Lung microvascular endothelial cell (primary cell): ENCODE data around the gene RAB9B. TPM values are rescaled to one million over a fixed set of nuclear protein-coding genes. Genes with fewer than 3 reads are reported as not detected.
A peak's percentile ranks its signal among the peaks of the same experiment; 100 is the strongest.
"Not testable (repeated sequence)": the region's sequence is repeated elsewhere in the genome, so short reads cannot be mapped to it uniquely, and the experiment has no call there.

ENCODE experiments used
- DNase-seq, 2 donors: peaks; one replicate each; pipeline versions ENCODE4 v3.0.0 to v3.0.0-alpha.2; 2010; ENCODE audit warnings: low read depth in 2 of 2
- total RNA-seq: library from RNA; depleted of rRNA; stranded (reverse); fragments of >200 nt; gene quantifications from 2 replicates; pipeline ENCODE4 v1.2.1, GENCODE V29; 2014

RAB9B gene, protein sequence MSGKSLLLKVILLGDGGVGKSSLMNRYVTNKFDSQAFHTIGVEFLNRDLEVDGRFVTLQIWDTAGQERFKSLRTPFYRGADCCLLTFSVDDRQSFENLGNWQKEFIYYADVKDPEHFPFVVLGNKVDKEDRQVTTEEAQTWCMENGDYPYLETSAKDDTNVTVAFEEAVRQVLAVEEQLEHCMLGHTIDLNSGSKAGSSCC
- 0.60 and 0.65 TPM in 2 replicates for total RNA-seq

GRCh38 chrX:103831803-103832544 is at the start of gene RAB9B:
RAB9B (minus strand) TSS chrX:103832257; CDS start chrX:103825784, 6,473 bp downstream.
- DNase-seq: peak; percentile 1 to 61

DNA sequence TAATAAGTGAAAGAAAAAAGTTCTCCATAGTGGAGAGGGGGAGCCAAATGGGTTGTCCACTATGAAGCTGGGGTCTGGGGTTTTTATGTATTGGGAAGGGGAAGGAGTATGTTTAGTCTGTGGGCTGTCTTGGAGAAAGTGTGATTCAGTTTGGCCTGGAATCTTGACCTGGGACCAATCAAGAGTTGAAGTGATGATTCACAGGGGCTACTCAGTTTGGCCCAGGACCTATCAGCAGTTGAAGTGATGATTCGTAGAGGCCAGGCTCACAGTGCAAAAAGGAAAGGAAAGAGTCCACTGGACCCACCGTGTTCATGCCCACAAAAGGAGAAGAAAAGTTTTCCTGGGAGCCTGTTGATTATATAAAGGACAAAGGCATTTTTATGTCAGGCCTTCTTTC is 47.3 kb upstream of the RAB9B start:
- DNase-seq: no peak

GRCh38 chrX:103878466-103879122 is 46.5 kb upstream of the RAB9B start:
- DNase-seq: peak; percentile 2 to 47

GRCh38 chrX:103877571-103877970 is 45.5 kb upstream of the RAB9B start:
- no peak for DNase-seq

- no peak for DNase-seq
Observed at GRCh38 chrX:103864886-103865534, 33.0 kb upstream of the RAB9B start.

- no peak for DNase-seq
Observed at GRCh38 chrX:103864149-103864548, 32.1 kb upstream of the RAB9B start.

DNA sequence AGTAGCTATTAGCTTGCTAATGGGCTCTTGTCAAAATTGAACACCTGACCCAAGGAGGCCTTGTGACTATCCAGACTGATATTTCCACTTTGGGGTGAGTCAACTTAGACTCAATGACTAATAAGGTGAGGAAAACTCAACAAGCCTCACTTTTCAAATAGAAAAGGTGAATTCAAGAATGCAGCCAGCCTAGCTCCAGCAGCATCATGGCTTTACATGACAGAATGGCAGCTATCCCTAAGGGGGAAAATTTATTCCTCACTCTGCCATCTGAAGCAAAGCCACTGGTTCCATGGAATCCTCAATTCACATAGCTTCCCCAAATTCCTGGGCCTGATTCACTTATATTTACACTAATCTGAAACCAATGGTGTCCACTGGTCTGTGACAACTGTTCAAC is 29.1 kb upstream of the RAB9B start:
- DNase-seq: no peak

DNA sequence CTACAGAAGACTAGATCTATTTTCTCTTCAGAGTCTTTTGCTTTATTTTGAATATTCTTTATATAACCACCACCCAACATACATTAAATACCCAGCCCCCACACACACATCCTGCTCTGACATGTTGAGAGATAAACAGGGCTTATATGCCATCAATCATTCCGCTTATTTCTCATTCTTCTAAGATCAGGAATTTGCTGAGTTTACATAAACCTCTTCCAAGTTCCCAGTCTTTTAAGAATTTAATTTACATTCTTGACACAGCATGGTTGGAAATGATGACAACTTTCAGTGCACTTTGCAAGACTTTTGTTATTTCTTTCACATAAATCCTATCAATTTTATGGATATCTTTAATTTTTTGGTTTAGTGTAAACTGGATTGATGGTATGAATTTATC is 17.5 kb upstream of the RAB9B start:
- no peak for DNase-seq

DNA sequence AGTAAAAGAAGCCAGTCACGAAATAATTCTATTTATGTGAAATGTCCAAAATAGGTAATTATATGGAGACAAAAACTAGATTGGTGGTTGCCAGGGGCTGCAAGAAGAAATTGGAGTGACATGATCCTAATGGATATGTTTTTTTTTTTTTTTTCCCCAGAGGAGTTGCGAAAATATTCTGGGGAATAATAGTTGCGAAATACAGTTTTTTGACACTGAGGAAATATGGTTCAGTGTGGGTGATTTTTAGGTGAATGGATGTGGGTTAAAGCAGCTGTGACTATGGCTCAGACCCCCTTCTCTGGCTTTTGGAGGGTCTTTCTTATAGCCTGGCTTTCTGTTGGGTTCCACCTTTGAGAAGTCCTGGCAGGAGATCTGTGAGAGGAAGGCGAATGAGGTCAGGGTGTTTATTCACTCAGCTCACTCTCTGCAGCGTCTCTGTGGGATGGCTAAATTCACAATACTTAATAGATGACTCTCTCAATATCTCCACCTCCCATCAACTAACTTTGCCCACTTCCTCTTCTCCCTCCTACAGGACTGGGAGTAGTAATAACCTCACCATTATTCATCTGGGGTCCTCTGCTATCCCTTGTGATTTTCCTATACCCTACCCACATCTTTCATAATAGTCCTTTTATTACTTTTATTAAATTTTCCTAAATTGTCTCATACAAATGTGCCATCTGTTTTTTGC is 15.3 kb upstream of the RAB9B start:
- no peak for DNase-seq

GRCh38 chrX:103846386-103846785 is 14.3 kb upstream of the RAB9B start:
- no peak for DNase-seq

DNA sequence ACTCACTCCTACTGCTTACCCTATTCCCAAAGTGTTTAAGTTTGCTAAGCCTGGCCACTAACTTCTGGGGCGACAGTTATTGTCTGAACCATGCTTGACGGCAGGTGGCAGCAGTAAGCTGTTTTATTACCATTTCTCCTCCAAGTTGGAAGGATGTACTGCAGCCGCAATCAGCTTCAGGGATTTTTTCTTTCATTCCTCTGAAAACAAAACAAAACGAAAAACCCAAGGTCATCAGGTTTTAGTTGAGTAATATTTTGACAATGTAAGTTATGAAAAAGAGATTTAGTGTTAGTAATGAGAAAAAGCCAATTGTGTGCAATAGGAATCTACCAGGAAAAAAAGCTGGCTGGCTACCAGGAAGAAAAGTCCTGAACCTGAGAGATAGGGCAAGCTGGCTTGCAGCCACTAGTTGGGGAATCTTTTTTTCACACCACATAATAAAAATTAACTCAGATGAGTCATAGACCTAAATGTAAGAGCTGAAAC is 13.2 kb upstream of the RAB9B start:
- DNase-seq: peak; percentile 61 to 70

- no peak for DNase-seq
Observed at GRCh38 chrX:103839404-103839803, 7.3 kb upstream of the RAB9B start.

- peak in 1 of 2 donors; percentile 31 for DNase-seq
Observed at GRCh38 chrX:103831342-103831802, 685 bp downstream of the RAB9B start.

- DNase-seq: no peak
Observed at GRCh38 chrX:103830848-103831247, 1.2 kb downstream of the RAB9B start.

DNA sequence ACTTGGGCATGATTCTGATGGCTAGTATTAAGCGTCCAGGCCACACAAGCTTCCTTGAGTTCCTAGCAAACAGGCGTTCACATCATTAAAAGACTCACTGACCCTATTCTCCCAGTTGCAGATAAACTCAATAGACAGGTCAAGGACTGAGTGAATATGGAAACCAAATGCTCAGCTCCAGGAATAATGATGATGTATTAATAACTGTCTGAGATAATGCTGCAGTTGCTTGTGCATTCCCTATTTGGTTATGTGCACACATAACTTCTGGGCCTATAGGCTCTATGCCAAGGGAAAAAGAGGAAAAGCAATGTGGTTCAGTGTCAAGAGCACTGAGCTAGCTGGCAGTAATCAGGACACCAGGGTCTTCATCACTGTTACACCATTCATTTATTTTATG is 3.5 kb downstream of the RAB9B start:
- DNase-seq: no peak

GRCh38 chrX:103825881-103826280 is 6.2 kb downstream of the RAB9B start:
- DNase-seq: no peak

DNA sequence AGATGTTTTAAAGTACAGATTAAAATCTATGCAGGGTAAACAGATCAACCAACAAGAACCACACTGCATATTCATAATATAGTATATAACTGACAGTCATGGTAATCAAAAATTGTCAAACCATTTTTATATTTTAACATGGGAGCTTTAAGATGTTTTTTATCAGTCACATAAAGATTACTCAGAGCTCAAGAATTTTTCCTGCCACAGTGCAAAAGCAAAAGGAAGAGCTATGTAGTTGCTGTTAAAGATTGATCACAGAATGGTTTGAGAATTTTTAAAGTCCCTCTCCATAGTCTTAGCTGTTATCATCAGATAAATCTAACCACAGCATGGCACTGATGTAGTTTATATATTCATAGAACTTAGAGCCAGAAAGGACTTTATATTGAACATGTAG is 8.5 kb downstream of the RAB9B start:
- DNase-seq: no peak

GRCh38 chrX:103820802-103821201 is 11.3 kb downstream of the RAB9B start:
- not testable (repeated sequence) for DNase-seq

DNA sequence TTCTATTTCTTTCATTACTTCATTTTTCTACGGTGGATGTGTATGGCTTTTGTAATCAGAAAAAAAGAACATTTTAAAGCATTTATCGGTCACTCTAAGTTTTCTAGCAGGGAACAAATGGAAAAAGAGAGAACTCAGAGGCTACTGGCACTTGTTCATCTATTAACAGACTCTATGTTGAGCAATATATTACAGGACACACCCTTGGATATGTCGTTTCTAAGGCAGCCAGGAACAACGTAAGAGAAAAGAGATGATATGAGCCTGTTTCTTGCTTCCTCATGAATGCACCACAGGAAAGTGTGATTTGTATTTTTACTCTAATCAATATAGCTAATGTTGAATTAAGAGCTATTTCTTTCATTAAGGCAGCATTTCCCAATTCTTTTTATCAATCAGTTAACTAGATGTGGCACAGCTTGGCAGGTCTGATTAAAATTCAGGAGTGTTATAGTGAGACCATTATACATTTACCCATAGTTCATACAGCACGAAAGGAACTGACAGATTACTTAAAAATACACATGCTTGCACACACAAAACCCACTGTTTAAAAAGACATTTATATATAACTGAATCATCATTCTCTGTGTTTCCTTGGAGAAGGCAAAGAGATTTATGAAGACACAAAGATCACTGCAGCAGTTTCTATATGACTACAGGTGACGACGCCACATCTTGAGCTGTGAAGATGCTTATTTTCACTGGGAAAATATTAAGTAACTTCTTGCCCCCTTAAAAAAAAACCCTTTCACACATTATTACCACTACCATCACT is 13.0 kb downstream of the RAB9B start:
- DNase-seq: no peak

DNA sequence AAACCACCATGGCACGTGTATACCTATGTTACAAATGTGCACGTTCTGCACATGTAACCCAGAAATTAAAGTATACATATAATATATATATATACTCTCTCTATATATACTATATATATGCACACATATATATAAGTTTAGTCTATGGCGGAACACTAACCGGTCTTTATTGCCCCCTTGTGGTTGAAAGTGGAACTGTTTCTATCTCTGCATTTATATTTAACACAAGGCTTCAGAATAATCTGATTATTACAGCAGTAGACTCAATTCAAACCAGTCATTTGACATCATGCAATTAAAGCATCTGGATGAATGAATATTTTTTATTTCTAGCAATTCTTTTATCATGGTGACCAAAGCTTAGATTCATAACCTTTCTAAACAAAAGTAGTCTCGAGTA is 14.6 kb downstream of the RAB9B start:
- DNase-seq: peak; percentile 43 to 64
